PFSK-1 (cell line): ENCODE results near the gene SORBS2.

ENCODE experiments used
- FOXP2 ChIP-seq: optimal IDR thresholded peaks from 2 replicates; pipeline ENCODE3; 2011; ENCODE audit warnings: borderline replicate concordance, control low read depth, inconsistent platforms; ENCODE audit not compliant: insufficient read depth; ENCODE audit errors: extremely low read length, extremely low read depth
- POLR2AphosphoS5 ChIP-seq: IDR thresholded peaks from 2 replicates; pipeline ENCODE4 v1.6.1; 2012; ENCODE audit warnings: low read depth, mild to moderate bottlenecking, control low read depth, low read length, moderate library complexity

DNA sequence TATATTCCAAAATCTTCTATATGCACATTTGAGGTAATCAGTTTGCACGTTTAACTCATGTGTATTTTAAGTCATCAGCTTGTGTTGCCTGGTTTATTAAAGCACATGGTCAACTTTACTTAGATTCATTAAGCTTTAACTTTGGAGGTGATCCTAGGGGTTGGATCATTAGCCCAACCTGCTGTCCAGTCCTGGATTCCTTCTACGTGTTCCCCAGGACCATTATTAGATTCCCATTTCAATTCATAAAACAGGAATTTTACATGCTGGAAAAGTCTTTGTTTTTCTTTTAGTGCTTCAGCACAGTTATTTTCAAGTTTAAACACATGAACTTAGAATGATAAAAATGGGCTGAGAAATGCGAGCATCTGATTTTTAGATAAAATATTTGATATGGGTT, 132.5 kb downstream of the SORBS2 start:
- TF ChIP-seq FOXP2, result no peak
- no peak for TF ChIP-seq POLR2AphosphoS5
